Tibial nerve (tissue), 4 donors: ENCODE results near the gene CALML4.

Experiments
- CTCF ChIP-seq, 5 experiments: fragments of 200-600 bp in 3 of 5; fragments of 450-650 bp in 2 of 5; sonication (generic) in 3 of 5; IDR thresholded peaks; one replicate each; pipeline ENCODE4 v1.5.1; 2016 to 2019; ENCODE audit warnings: antibody characterized with exemption in 5 of 5, mild to moderate bottlenecking in 3 of 5, moderate library complexity in 2 of 5
- EP300 ChIP-seq, 2 donors: sonication (generic); formaldehyde crosslinking; IDR thresholded peaks; one replicate each; pipeline ENCODE4 v1.6.1; 2017; ENCODE audit warnings: antibody characterized with exemption in 2 of 2, mild to moderate bottlenecking in 1 of 2
- POLR2A ChIP-seq, 2 donors: fragments of 450-650 bp; IDR thresholded peaks; one replicate each; pipeline ENCODE4 v1.6.1; 2017; ENCODE audit warnings: antibody characterized with exemption in 2 of 2, mild to moderate bottlenecking in 2 of 2, moderate library complexity in 2 of 2

GRCh38 chr15:68210821-68211655, 5.9 kb upstream of the CALML4 start:
- TF ChIP-seq POLR2A (IDR thresholded peaks at IDR 0.05) (no peak), CTCF (IDR thresholded peaks at IDR 0.05) (peak; percentile 84 to 97 (median 93)), EP300 (IDR thresholded peaks at IDR 0.05) (peak in 1 of 2 donors; percentile 40)
